ENCODE measurements around the gene SORL1. TPM values are rescaled to one million over a fixed set of nuclear protein-coding genes. Genes with fewer than 3 reads are reported as not detected.

Gene SORL1
- total and polyA plus RNA-seq, 9 of the 15 experiments (the other 6 are each of a cell fraction or from before 2014, with no cell fraction given), result 0.01 to 0.66 TPM; not detected in 7

- TF ChIP-seq SIX5 (IDR thresholded peaks at IDR 0.05; ENCODE audit: borderline replicate concordance in 1 of 2, insufficient read depth in 1 of 2, low read depth in 1 of 2, low read length in 2 of 2) (no peak), MCM5 (IDR thresholded peaks at IDR 0.05; ENCODE audit: low read depth) (no peak), ZNF507 (tag; conservative IDR thresholded peaks at IDR 0.05) (no peak)
Measured at GRCh38 chr11:121577106-121577848, 125.2 kb downstream of the SORL1 start (continued).

- Histone ChIP-seq H3K4me3 (no peak overlapping the region), H2AFZ (ENCODE audit: low read depth, low read length) (no peak overlapping the region), H3K36me3 (ENCODE audit: control insufficient read depth, insufficient read depth, low read length) (no peaks in the 10 kb centered on the region), H3K4me1 (replicated peaks in 1 of 2; ENCODE audit: control insufficient read depth in 2 of 2, insufficient read depth in 2 of 2, low read length in 2 of 2) (no peaks in the 10 kb centered on the region), H3K79me2 (ENCODE audit: control insufficient read depth, insufficient read depth, low read length) (no peaks in the 10 kb centered on the region), H3K9me1 (ENCODE audit: control insufficient read depth, insufficient read depth, low read length) (no peaks in the 10 kb centered on the region), H3K9ac (ENCODE audit: insufficient read depth in 1 of 2, low read depth in 2 of 2, low read length in 2 of 2) (no peak overlapping the region), H4K20me1 (replicated peaks; ENCODE audit: control insufficient read depth, insufficient read depth, low read length) (no peaks in the 10 kb centered on the region; the same call in 1 of the 2 replicates), H3K9me3 (replicated peaks; ENCODE audit: control insufficient read depth, insufficient read depth, low read depth, low read length) (no peaks in the 10 kb centered on the region), H3K4me2 (ENCODE audit: insufficient read depth, low read length) (no peak overlapping the region), H3K27ac (ENCODE audit: extremely low read depth, low read depth, low read length) (no peak overlapping the region), H3K27me3 (ENCODE audit: control insufficient read depth in 2 of 2, insufficient read depth in 2 of 2, low read length in 2 of 2) (no peaks in the 10 kb centered on the region)
- CTCF ChIA-PET (ENCODE audit: low intra/inter-chr PET ratio), result no interaction called here
- no peak for FAIRE-seq
- ATAC-seq, result no peak
- intact Hi-C loops (cut with micrococcal nuclease) (no loop called here), in situ Hi-C loops (cut with MboI) (no loop called here)
- no peak for DNase-seq (ENCODE audit: extremely low read depth in 1 of 4, low spot score in 3 of 4)
- POLR2A ChIA-PET, result no interaction called here
- BruUV-seq (replicated peaks), result no TSS peak
- WGBS (ENCODE audit: insufficient coverage, low coverage, missing lambda C conversion rate), result 0% methylated on average over 10 of the region's 10 CpGs
- TF ChIP-seq SAP30 (IDR thresholded peaks at IDR 0.05; ENCODE audit: borderline replicate concordance, insufficient read depth, low read depth, low read length, poor library complexity, severe bottlenecking) (no peak), ZSCAN29 (IDR thresholded peaks at IDR 0.05) (no peak), ETV1 (tag; conservative IDR thresholded peaks at IDR 0.05; ENCODE audit: low read depth) (no peak), SIRT6 (IDR thresholded peaks at IDR 0.05; ENCODE audit: low read depth, low read length) (no peak), CBFA2T3 (IDR thresholded peaks at IDR 0.05) (no peak), ZNF133 (CRISPR knock-in tag; IDR thresholded peaks at IDR 0.05) (no peak), TAF7 (tag; IDR thresholded peaks at IDR 0.05) (no peak), ZNF511 (CRISPR knock-in tag; IDR thresholded peaks at IDR 0.05) (no peak), ZNF561 (CRISPR knock-in tag; conservative IDR thresholded peaks at IDR 0.05) (no peak), ZNF431 (CRISPR knock-in tag; IDR thresholded peaks at IDR 0.05) (no peak), ERF (CRISPR knock-in tag; IDR thresholded peaks at IDR 0.05) (no peak), PHF21A (IDR thresholded peaks at IDR 0.05; ENCODE audit: borderline replicate concordance, low read depth) (no peak), TSHZ1 (CRISPR knock-in tag; IDR thresholded peaks at IDR 0.05) (no peak)
Measured at GRCh38 chr11:121578251-121578976, 126.3 kb downstream of the SORL1 start.
